Measurements from ENCODE around the gene P2RY14.

The P2RY14 gene

GRCh38 chr3:151174351-151174750 is 104.0 kb downstream of the P2RY14 start:
- no peak for DNase-seq

GRCh38 chr3:151171145-151171757 is 107.1 kb downstream of the P2RY14 start:
- no peak for DNase-seq

GRCh38 chr3:151169948-151170679 is 108.2 kb downstream of the P2RY14 start:
- DNase-seq = peak; percentile 37

- DNase-seq = no peak
These were observed 108.9 kb downstream of the P2RY14 start for GRCh38 chr3:151169262-151169947.

GRCh38 chr3:151168269-151169094 is 109.9 kb downstream of the P2RY14 start:
- peak; percentile 75 for DNase-seq

- peak; percentile 1 for DNase-seq
These were observed 112.2 kb downstream of the P2RY14 start for GRCh38 chr3:151166161-151166560.

- no peak for DNase-seq
These were observed 113.1 kb downstream of the P2RY14 start for GRCh38 chr3:151165226-151165625.
